ENCODE data around the gene FLYWCH1. TPM values are rescaled to one million over a fixed set of nuclear protein-coding genes. Genes with fewer than 3 reads are reported as not detected.

FLYWCH1 gene
- total RNA-seq, 4 donors from 2014 or later, result 30.1 to 67.4 (median 46.8) TPM

DNA sequence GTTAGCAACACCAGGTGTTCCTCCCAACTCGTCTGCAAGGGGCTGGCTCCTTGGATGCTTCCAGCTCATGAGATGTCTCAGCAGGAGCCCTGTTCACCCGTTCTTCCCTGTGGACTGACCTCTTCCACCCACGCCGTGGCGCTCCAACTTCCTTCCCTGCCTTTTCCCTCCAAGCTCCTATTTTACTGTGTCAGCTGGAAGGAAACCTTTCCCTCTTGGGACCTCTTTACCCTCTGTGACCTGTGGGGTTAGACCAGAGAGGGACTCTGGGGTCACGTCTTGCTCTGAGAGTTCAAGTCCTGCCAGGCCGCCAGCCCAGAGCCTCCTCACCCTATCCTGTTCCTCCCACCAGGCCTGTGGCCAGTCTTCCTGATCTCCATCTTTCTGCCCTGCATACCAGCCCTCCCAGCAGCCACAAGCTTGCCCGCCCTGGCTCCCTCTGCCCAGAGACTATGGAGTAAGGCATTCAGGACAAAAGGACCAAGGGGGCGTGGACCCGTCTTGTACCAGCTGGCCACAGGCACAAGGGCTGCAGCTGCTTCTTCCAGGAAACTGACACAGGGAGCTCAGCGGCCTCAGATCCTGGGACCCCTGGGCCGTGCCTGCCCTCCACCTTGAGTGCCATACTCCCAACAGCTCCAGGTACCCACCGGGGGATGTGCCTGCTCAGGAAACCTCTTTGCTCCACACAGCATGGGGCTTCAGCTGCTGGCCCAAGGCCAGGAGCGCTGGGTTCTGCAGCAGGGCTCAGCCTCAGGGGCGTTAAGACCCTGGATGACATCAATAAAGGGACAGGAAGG, 60.5 kb downstream of the FLYWCH1 start:
- H3K4me3 ChIP-seq, result no peak overlapping the region
- no peaks in the 10 kb centered on the region for H3K36me3 ChIP-seq
- no peak for TF ChIP-seq POLR2A (IDR thresholded peaks at IDR 0.05)
- no peak for DNase-seq
- no peaks in the 10 kb centered on the region for H3K9me3 ChIP-seq
- H3K4me1 ChIP-seq, result peaks cover 4 to 26% (median 15%) of the 10 kb centered on the region in 4 donors
- H3K27me3 ChIP-seq, result peaks cover 8% of the 10 kb centered on the region in 2 donors
- no peak overlapping the region for H3K27ac ChIP-seq

DNA sequence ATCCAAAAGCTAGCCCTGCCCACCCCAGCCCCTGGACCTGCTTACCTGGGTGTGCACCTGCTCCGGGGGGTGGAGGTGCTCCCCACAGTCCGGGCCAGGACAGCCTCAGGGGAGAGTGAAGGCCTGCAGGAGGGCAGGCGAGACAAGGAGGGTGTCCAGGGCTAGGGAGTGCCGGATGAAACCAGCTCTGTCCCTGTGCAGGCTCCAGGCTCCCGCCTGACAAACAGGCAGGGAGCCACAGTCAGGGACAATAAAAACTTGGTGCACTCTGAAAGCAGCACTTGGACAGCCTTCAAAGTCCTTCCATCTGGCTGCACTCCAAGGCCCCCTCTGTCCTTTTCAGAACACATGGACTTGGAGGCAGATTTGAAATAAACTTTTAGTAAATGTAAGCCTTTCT, 61.4 kb downstream of the FLYWCH1 start:
- H3K36me3 ChIP-seq, result no peaks in the 10 kb centered on the region
- no peak overlapping the region for H3K4me3 ChIP-seq
- DNase-seq, result no peak
- no peaks in the 10 kb centered on the region for H3K9me3 ChIP-seq
- TF ChIP-seq, protein P1, sequence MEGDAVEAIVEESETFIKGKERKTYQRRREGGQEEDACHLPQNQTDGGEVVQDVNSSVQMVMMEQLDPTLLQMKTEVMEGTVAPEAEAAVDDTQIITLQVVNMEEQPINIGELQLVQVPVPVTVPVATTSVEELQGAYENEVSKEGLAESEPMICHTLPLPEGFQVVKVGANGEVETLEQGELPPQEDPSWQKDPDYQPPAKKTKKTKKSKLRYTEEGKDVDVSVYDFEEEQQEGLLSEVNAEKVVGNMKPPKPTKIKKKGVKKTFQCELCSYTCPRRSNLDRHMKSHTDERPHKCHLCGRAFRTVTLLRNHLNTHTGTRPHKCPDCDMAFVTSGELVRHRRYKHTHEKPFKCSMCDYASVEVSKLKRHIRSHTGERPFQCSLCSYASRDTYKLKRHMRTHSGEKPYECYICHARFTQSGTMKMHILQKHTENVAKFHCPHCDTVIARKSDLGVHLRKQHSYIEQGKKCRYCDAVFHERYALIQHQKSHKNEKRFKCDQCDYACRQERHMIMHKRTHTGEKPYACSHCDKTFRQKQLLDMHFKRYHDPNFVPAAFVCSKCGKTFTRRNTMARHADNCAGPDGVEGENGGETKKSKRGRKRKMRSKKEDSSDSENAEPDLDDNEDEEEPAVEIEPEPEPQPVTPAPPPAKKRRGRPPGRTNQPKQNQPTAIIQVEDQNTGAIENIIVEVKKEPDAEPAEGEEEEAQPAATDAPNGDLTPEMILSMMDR (IDR thresholded peaks at IDR 0.05), result no peak
- TF ChIP-seq POLR2A (IDR thresholded peaks at IDR 0.05), result no peak
- no peaks in the 10 kb centered on the region for H3K27me3 ChIP-seq
- H3K27ac ChIP-seq, result no peak overlapping the region
- H3K4me1 ChIP-seq, result peaks cover 4 to 18% (median 10%) of the 10 kb centered on the region in 4 donors

DNA sequence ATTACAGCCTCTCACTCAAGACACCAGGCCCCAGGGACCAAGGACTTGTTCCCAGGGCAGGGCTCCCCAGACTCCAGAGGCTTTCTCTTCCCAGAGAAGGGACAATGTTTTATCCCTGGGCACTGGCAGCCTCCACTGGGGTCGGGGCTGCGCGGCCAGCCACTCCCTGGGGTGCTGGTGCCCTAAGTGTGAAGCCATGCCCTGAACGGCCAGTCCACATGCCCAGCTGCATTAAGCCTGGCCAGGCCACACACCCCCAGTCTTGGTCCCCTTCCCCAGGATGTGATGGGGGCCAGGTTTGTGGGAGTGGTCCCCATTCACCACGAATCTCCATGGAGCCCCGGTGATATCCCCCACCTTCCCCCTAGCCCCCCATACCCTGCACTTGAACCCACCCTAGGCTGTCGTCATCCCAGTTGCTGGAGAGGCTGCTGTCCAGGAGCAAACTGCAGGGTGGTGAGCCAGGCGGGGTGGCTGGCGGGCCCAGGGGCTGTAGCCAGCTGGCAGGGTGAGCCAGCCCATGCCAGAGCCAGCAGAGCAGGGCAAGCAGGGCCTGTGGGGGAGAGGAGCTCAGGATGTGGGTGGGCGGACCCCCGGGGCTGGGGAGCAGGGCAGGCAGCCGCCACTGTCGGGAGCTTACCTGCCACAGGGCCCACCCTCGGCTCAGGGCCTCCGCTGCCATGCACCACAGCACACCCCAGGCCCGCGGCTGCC, 62.0 kb downstream of the FLYWCH1 start:
- no peak for DNase-seq
- Histone ChIP-seq H3K27ac (no peak overlapping the region), H3K36me3 (no peaks in the 10 kb centered on the region), H3K9me3 (no peaks in the 10 kb centered on the region), H3K4me1 (peaks cover 0 to 13% (median 4%) of the 10 kb centered on the region in 4 donors), H3K27me3 (no peaks in the 10 kb centered on the region), H3K4me3 (no peak overlapping the region)
- TF ChIP-seq, protein P1 (IDR thresholded peaks at IDR 0.05), result no peak
- no peak for TF ChIP-seq POLR2A (IDR thresholded peaks at IDR 0.05)

DNA sequence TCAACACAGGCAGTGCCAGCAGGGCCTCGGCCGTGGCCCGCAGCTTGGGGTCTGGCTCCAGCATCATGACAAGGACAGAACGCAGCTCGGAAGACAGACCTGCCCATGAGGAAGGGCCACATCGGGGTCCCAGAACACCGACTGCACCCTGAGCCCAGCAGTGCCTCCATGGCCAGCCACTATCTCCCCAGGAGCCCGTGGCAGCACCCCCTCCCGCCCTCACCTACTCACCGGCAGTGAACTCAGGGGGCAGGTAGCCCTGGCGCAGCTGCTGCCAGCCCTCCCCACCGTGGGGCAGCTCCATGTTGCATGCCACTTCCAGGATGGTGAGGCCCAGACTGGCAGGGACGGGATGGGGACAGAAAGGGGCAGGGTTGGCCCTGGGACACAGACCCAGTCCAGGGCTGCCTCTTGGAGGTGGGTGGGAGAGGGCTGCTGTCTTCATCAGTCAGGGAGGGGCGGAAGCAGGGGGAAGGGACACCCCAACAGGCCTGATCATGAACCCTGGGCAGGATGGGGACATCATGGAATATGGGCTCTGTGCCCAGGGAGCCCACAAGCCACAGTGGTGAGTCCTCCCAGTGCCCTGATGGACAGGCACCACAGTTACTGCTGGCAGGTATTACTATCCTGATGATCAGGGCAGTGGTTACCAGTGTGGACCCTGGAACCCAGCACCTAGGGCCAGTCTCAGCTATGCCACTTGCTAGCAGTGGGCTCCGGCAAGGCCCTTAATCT, 62.8 kb downstream of the FLYWCH1 start:
- H3K36me3 ChIP-seq, result no peaks in the 10 kb centered on the region
- no peaks in the 10 kb centered on the region for H3K27me3 ChIP-seq
- no peaks in the 10 kb centered on the region for H3K9me3 ChIP-seq
- no peak for DNase-seq
- no peak for TF ChIP-seq POLR2A (IDR thresholded peaks at IDR 0.05)
- TF ChIP-seq, protein P1 (IDR thresholded peaks at IDR 0.05), result no peak
- H3K4me3 ChIP-seq, result no peak overlapping the region
- H3K27ac ChIP-seq, result no peak overlapping the region
- H3K4me1 ChIP-seq, result peaks cover 0 to 10% (median 5%) of the 10 kb centered on the region in 4 donors

DNA sequence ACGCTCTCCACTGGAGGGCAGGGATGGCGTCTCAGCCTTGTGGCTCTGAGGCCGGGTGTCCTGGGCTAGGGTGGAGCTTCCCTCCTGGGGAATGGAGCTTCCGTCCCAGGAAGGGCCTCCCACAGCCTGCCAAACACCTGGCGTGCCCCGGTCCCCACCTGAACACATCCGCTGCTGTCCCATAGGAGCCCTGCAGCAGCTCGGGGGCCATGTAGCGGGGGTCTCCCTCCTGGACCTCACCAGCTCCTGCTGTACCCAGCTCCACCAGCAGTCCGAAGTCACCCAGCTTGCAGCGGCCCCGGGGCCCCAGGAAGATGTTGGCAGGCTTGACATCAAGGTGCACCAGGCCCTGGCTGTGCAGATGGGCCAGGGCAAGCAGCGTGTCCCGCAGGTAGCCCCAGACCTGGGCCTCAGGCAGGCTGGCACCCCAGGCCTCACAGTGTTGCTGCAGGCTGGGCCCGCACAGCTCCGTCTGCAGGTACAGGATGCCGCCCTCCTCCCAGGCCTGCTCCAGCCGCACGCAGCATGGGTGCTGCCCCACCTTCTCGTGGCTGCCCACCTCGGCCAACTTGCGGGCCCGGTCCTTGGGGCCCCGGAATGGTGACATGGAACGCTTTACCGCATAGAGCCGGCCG, 63.5 kb downstream of the FLYWCH1 start:
- no peak for DNase-seq
- Histone ChIP-seq H3K9me3 (no peaks in the 10 kb centered on the region), H3K4me3 (no peak overlapping the region), H3K36me3 (no peaks in the 10 kb centered on the region), H3K4me1 (peaks cover 0 to 14% (median 6%) of the 10 kb centered on the region in 4 donors), H3K27me3 (no peaks in the 10 kb centered on the region), H3K27ac (no peak overlapping the region)
- TF ChIP-seq, protein P1 (IDR thresholded peaks at IDR 0.05), result no peak
- TF ChIP-seq POLR2A (IDR thresholded peaks at IDR 0.05), result no peak

Measured in Peyer's patch (tissue), 4 donors.